Measurements from ENCODE around the gene MRPL30. TPM values are rescaled to one million over a fixed set of nuclear protein-coding genes. Genes with fewer than 3 reads are reported as not detected.

Gene MRPL30
- total RNA-seq, 1 experiment from 2014 or later: 49.9 TPM

DNA sequence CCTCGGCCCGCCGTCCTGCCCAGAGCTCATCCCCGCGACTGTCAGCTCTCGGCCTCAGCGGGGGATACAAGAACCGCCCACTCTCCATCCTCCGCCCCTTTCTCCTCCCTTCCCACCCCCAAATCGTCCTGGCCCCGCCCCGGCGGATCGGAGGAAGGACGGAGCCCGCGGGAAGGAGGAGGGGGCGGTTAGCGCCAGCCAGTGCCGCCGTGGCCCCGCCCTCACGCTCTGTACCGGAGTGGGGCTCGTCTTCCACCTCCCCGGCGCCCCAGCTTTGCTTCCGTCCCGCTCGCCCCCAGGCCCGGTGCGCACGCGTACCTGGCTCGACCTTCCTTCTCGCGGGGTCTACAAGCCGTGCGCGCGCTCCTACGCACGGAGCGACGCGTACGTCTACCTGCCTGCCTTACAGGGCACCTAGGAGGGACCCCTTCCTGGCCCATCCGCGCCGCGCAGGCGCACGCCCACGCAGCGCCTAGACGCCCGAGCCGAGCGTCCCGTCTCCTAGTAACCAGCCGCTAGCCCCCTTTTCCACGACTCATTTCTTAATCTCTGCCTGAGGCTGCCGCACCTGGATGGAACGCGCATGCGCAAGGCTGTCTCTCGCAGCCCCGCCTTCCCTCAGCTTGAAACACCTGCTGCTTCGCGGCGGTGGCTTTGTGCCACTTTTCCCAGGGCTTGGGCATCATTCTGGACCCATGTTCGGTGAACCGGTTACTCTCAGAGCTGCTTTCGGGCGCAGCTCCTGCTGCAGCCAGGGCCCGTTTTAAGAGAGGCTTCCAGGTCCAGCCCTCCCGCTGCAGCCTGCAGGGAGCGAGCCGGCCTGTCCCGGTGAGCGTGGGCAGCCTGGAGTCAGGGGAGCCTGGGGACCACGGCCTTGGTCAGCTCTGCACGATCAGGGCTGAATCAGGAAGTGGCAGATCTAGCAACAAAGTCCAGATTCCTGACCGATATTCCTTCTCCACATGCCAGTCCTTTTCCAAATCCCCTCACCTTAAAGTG is 39.6 kb upstream of the MRPL30 start, which contains the start of gene C2orf15:
TSS of gene C2orf15 (plus strand) at position 598 of the 999 bp plus-strand sequence. CDS start 8,852 bp downstream, outside the sequence.
- ChIA-PET POLR2A (interaction anchor here (0.5 to 2.5 kb wide), 10 partner anchors 14 to 657 kb away, joined by 3 to 52 read pairs (median 3); partner anchors contain the start of genes EIF5B, LIPT1, MITD1 and MRPL30), CTCF (interaction anchor here (0.8 to 2.3 kb wide), 5 partner anchors 14 to 196 kb away, joined by 3 to 13 read pairs (median 3); partner anchors contain the start of genes LIPT1, MITD1 and TSGA10)
- no peaks in the 10 kb centered on the region for H3K27me3 Mint-ChIP-seq (ENCODE audit: insufficient read depth, unreplicated experiment)
- H3K4me3 Mint-ChIP-seq (ENCODE audit: unreplicated experiment): peak within 1 kb of the TSS; percentile 98
- no peaks in the 10 kb centered on the region for H3K9me3 Mint-ChIP-seq (ENCODE audit: unreplicated experiment)
- Histone ChIP-seq H3K27me3 (replicated peaks; ENCODE audit: control insufficient read depth, insufficient read depth, low read length) (no peaks in the 10 kb centered on the region), H3K4me3 (ENCODE audit: low read depth, low read length) (peak within 1 kb of the TSS; percentile 75), H3K4me1 (peaks cover 12% of the 10 kb centered on the region), H3K9me3 (no peaks in the 10 kb centered on the region), H3K36me3 (ENCODE audit: control insufficient read depth, insufficient read depth, low read length) (peaks cover 2% of the 10 kb centered on the region; the same call in 1 of the 2 replicates)
- TF ChIP-seq, protein P1, sequence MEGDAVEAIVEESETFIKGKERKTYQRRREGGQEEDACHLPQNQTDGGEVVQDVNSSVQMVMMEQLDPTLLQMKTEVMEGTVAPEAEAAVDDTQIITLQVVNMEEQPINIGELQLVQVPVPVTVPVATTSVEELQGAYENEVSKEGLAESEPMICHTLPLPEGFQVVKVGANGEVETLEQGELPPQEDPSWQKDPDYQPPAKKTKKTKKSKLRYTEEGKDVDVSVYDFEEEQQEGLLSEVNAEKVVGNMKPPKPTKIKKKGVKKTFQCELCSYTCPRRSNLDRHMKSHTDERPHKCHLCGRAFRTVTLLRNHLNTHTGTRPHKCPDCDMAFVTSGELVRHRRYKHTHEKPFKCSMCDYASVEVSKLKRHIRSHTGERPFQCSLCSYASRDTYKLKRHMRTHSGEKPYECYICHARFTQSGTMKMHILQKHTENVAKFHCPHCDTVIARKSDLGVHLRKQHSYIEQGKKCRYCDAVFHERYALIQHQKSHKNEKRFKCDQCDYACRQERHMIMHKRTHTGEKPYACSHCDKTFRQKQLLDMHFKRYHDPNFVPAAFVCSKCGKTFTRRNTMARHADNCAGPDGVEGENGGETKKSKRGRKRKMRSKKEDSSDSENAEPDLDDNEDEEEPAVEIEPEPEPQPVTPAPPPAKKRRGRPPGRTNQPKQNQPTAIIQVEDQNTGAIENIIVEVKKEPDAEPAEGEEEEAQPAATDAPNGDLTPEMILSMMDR (IDR thresholded peaks at IDR 0.05; ENCODE audit: insufficient read depth in 1 of 2, low read depth in 1 of 2, low read length in 1 of 2, severe bottlenecking in 1 of 2, unreplicated experiment in 1 of 2): no peak
- H3K36me3 Mint-ChIP-seq (ENCODE audit: insufficient read depth, unreplicated experiment): peaks cover 14% of the 10 kb centered on the region
- intact Hi-C loops (cut with micrococcal nuclease; ENCODE audit: unreplicated experiment): loop anchor here (1.0 to 5.0 kb wide), 5 partner anchors 13 to 346 kb away; partner anchors contain the start of genes EIF5B, LIPT1, MITD1 and MRPL30
- DNase-seq: peak; percentile 98 to 99
- peaks cover 20% of the 10 kb centered on the region for H3K4me1 Mint-ChIP-seq (ENCODE audit: low read depth, unreplicated experiment)
- no TSS peak for BruUV-seq (replicated peaks)
- H3K27ac Mint-ChIP-seq (ENCODE audit: unreplicated experiment): peak within 1 kb of the TSS; percentile 94

DNA sequence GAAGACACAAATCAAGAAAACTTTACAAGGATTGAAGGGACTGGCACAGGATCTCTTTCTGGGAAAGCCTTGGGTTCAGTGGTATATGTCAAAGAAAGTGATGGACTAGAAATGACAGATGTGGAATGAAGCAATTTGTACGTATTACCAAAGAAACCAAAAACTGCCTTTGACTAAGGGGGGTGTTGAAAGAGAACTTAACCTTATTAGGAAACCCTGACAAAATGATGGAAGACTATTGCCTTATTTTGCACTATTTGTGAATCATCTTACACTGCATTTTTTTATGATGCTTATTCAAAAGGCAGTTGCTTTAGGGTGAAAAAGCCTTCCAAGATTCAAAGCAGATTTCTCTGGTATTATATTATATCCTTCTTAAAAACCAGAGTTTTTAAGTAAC is 30.3 kb upstream of the MRPL30 start:
- intact Hi-C loops (cut with micrococcal nuclease; ENCODE audit: unreplicated experiment): no loop called here
- H3K4me1 ChIP-seq: no peaks in the 10 kb centered on the region
- CTCF ChIA-PET: no interaction called here
- no peak for DNase-seq
- H3K36me3 ChIP-seq (ENCODE audit: control insufficient read depth, insufficient read depth, low read length): no peaks in the 10 kb centered on the region
- POLR2A ChIA-PET: no interaction called here
- no TSS peak for BruUV-seq (replicated peaks)
- no peak overlapping the region for H3K4me3 ChIP-seq (ENCODE audit: low read depth, low read length)
- TF ChIP-seq, protein P1 (IDR thresholded peaks at IDR 0.05; ENCODE audit: insufficient read depth in 1 of 2, low read depth in 1 of 2, low read length in 1 of 2, severe bottlenecking in 1 of 2, unreplicated experiment in 1 of 2): no peak
- Mint-ChIP-seq H3K4me1 (ENCODE audit: low read depth, unreplicated experiment) (no peaks in the 10 kb centered on the region), H3K9me3 (ENCODE audit: unreplicated experiment) (no peaks in the 10 kb centered on the region), H3K27me3 (ENCODE audit: insufficient read depth, unreplicated experiment) (no peaks in the 10 kb centered on the region), H3K4me3 (ENCODE audit: unreplicated experiment) (no peak overlapping the region), H3K36me3 (ENCODE audit: insufficient read depth, unreplicated experiment) (peaks cover 14% of the 10 kb centered on the region), H3K27ac (ENCODE audit: unreplicated experiment) (no peak overlapping the region)
- no peaks in the 10 kb centered on the region for H3K27me3 ChIP-seq (replicated peaks; ENCODE audit: control insufficient read depth, insufficient read depth, low read length)
- H3K9me3 ChIP-seq: no peaks in the 10 kb centered on the region

DNA sequence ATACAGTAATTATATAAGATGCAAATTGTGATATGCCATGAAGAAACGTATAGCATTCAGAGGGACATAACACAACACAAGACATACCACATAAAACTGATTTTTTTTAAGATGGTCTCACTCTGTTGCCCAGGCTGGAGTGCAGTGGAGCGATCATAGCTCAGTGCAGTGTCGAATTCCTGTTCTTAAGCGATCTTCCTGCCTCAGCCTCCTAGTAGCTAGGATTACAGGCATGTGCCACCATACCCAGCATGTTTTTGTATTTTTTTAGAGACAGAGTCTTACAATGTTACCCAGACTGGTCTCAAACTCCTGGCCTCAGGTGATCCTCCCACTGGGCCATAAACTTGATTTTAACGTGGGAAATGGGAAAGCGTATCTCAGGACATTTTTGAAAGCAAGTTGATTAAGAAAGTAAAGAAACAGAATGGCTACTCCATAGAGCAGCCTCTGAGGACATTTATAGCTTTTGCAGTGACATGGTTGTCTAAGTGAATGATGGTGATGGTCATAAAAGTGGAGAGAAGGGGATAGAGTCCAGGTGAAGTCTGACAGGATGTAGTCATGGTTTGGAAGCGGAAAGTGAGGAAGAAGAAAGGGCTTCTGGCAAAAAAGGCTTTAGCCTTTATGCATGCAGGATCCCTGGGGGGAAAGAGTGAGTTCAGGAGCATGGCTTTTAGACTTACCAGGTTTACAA is 28.6 kb upstream of the MRPL30 start:
- no peaks in the 10 kb centered on the region for H3K9me3 Mint-ChIP-seq (ENCODE audit: unreplicated experiment)
- Histone ChIP-seq H3K36me3 (ENCODE audit: control insufficient read depth, insufficient read depth, low read length) (no peaks in the 10 kb centered on the region), H3K4me3 (ENCODE audit: low read depth, low read length) (no peak overlapping the region), H3K27me3 (replicated peaks; ENCODE audit: control insufficient read depth, insufficient read depth, low read length) (no peaks in the 10 kb centered on the region), H3K4me1 (no peaks in the 10 kb centered on the region; the same call in 1 of the 2 replicates), H3K9me3 (no peaks in the 10 kb centered on the region)
- DNase-seq: no peak
- intact Hi-C loops (cut with micrococcal nuclease; ENCODE audit: unreplicated experiment): no loop called here
- peaks cover 4% of the 10 kb centered on the region for H3K4me1 Mint-ChIP-seq (ENCODE audit: low read depth, unreplicated experiment)
- no peaks in the 10 kb centered on the region for H3K27me3 Mint-ChIP-seq (ENCODE audit: insufficient read depth, unreplicated experiment)
- H3K27ac Mint-ChIP-seq (ENCODE audit: unreplicated experiment): no peak overlapping the region
- BruUV-seq (replicated peaks): no TSS peak
- H3K36me3 Mint-ChIP-seq (ENCODE audit: insufficient read depth, unreplicated experiment): peaks cover 14% of the 10 kb centered on the region
- POLR2A ChIA-PET: no interaction called here
- no peak overlapping the region for H3K4me3 Mint-ChIP-seq (ENCODE audit: unreplicated experiment)
- CTCF ChIA-PET: no interaction called here
- TF ChIP-seq, protein P1 (IDR thresholded peaks at IDR 0.05; ENCODE audit: insufficient read depth in 1 of 2, low read depth in 1 of 2, low read length in 1 of 2, severe bottlenecking in 1 of 2, unreplicated experiment in 1 of 2): no peak
